OCI-LY7 (cell line): ENCODE measurements around the gene NXF1.

Experiments used
- EZH2phosphoT487 ChIP-seq: fragments of 200-600 bp; sonication (generic); IDR thresholded peaks from 2 replicates; pipeline ENCODE4 v1.6.1; 2018; ENCODE audit warnings: low read depth, borderline replicate concordance, mild to moderate bottlenecking, mixed run types, antibody characterized with exemption, low read length, moderate library complexity, mixed read lengths
- TF ChIP-seq, protein P1 (sequence below): fragments of 200-600 bp; sonication (generic); conservative IDR thresholded peaks from 2 replicates; pipeline ENCODE4 v1.5.1; 2014; ENCODE audit warnings: mild to moderate bottlenecking, antibody characterized with exemption, low read length, moderate library complexity, mixed read lengths

DNA sequence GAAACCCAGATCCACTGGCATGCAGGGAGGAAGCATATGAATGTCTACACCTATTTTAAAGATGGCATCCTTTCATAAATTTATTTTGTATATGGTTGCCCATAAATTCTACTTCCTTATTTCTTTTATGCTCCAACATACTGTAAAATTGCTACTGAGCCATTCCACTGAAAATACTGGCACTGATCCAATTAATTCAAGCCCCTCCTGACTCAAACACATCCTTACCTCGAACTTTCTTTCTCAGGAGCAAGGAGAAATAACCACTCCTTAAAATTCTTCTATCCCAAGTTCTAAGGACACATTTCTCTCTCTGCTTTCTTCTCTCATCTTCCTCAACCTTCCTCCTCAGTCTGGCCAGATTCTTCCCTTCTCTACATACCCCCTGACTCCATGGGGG, 5.5 kb upstream of the NXF1 start:
- TF ChIP-seq, protein P1, sequence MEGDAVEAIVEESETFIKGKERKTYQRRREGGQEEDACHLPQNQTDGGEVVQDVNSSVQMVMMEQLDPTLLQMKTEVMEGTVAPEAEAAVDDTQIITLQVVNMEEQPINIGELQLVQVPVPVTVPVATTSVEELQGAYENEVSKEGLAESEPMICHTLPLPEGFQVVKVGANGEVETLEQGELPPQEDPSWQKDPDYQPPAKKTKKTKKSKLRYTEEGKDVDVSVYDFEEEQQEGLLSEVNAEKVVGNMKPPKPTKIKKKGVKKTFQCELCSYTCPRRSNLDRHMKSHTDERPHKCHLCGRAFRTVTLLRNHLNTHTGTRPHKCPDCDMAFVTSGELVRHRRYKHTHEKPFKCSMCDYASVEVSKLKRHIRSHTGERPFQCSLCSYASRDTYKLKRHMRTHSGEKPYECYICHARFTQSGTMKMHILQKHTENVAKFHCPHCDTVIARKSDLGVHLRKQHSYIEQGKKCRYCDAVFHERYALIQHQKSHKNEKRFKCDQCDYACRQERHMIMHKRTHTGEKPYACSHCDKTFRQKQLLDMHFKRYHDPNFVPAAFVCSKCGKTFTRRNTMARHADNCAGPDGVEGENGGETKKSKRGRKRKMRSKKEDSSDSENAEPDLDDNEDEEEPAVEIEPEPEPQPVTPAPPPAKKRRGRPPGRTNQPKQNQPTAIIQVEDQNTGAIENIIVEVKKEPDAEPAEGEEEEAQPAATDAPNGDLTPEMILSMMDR, result no peak
- TF ChIP-seq EZH2phosphoT487, result no peak
